GM19240 (cell line): Measurements from ENCODE around the gene PLG.
"Not testable (repeated sequence)": the region's sequence is repeated elsewhere in the genome, so short reads cannot be mapped to it uniquely, and the experiment has no call there.

ENCODE experiments used
- DNase-seq: peaks from one replicate; pipeline ENCODE4 v3.0.0; 2011; ENCODE audit warnings: low spot score; ENCODE audit not compliant: insufficient read length

The PLG gene

DNA sequence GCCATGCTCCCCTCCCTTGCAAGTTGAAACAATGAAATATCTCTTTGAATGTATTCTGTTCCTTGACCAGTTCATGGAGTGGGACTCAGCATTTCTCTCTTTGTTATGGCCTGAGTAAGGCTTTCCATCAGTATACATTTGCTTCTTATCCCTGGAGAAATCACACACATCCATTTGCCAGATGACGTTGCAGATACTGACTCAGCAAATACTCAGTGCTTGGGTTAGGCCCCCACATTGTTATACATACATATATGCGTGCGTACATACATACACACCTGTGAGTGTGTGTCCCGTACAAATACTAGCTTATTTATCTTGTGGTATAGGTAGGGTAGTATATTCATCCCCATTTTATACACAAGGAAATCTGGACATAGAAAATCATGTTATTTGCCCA lies 72.4 kb downstream of the PLG start:
- no peak for DNase-seq

DNA sequence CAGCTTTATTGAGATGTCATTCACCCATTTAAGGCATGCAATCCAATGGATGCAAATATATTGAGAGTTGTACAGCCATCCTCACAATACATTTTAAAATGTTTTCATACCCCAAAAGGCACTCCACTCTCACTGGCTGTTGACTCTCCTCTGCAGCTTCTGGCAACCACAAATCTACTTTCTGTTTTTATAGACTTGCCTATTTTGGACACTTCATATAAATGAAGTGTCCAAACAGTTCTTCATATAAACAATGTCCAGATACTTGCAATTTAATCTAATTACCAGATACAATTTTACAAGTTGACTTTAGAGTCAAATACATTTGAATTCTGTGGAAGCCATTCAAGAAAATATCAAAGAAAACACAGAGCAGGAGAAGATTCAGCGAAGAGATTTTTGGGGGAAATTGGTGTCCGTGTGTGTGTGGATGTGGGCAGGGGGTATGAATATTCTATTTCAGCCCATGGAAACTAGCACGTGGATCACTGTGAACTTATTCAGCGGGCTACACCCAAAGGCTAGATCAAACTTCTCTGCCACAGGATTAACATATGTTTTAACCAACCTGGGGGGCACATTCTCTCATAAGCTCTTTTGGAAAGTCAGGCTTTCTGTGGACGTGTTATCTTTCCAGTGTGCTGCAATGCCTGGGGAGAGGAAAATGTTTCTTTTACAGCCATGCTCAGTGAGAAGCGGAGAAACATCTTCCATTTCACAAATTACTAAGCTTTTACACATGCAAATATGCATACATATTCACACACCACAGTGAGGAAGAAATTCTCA lies 73.9 kb downstream of the PLG start:
- DNase-seq, result no peak

DNA sequence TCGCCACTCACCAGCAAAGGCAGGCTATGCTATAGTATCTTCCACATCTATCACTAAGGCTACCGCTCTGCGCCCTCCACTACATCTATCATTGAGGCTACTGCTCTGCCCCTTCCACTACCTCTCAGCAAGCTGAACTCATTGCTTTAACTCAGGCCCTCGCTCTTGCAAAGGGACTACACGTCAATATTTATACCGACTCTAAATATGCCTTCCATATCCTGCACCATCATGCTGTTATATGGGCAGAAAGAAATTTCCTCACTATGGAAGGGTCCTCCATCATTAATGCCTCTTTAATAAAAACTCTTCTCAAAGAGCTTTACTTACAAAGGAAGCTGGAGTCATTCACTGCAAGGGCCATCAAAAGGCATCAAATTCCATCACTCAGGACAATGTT lies 77.1 kb downstream of the PLG start:
- DNase-seq, result not testable (repeated sequence)

DNA sequence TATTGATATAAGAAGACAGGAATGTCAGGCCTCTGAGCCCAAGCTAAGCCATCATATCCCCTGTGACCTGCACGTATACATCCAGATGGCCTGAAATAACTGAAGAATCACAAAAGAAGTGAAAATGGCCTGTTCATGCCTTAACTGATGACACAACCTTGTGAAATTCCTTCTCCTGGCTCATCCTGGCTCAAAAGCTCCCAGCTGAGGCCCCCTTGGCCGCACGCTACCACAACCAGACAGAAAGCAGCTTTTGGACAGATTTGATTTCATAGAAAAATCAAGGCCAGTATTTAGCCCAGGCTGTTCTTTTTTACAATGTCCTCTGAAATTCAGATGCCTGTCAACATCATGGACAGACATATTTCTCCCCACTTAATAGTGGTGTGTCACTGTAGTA lies 78.6 kb downstream of the PLG start:
- not testable (repeated sequence) for DNase-seq

DNA sequence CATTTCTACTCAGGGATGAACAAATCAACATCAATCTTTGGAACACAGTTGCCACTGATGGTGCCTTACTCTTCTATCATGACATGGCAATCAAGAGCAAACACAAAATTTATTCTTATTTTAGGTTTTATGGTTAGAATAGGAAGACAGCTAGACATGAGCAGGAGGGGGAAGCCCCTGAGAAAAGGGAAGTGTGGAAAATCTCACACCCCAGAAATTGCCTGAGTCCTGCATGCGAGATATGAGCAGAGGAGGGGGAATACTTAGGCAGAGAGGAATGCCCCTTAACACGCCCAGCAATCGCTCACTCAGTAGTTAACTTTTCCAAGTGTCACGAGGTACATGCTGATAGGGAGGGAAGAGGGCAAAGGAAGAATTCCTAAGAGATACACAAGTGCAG lies 79.3 kb downstream of the PLG start:
- no peak for DNase-seq

DNA sequence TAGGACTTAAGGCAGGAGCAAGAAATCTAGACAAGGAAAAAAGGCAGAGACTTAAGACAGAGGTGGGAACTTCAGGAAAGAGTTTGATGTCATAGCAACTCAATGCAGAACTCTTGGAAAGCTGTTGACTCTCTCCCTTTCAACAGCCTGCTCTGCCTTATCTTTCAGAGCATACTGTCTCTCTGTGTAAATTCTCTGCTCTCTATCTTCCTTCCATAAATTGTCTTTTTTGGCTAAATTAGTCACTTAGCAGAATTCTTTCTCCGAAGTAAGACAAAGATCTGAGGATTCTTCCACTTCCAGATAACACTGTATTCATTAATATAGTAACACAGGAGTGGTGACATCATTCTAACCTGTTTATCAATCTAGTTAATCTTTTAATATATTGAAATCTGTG lies 80.2 kb downstream of the PLG start:
- no peak for DNase-seq

DNA sequence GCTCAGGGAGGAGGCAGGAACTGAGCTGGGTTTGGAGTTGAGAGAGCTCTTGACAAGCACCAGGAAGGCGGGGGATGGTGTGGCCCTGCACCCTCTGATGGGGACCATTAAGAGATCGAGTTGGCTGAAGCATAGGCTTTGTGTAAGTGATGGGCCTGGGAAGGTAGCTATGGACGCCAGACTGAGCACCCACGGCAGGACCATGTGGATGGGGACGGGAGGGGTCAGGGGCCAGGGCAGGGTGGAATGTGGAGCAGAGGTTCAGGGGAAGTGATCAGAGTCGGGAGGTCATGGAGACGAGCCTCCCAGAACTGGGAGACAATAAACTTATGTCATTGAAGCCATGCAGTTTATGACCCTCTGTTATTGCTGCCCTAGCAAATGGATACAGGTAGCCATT lies 81.7 kb downstream of the PLG start:
- no peak for DNase-seq

DNA sequence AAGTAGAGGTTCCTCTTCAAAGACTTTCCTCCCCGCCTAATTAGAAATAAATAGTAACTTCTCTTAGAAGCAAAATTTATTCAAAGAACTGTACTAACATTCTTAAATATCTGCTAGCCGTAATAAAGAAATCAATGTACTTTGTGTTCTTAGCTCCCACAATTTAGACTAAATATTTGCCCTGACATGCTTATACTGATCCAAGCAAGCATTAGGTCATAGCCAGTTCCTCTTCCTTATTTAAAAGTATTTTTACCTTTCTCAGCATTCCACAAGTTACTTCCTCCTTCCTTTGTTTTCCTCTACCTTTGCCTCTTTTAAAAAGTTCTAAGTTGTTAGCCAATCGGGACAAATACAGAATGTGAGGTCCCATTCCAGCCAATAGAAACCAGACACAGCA lies 86.1 kb downstream of the PLG start:
- DNase-seq, result not testable (repeated sequence)

DNA sequence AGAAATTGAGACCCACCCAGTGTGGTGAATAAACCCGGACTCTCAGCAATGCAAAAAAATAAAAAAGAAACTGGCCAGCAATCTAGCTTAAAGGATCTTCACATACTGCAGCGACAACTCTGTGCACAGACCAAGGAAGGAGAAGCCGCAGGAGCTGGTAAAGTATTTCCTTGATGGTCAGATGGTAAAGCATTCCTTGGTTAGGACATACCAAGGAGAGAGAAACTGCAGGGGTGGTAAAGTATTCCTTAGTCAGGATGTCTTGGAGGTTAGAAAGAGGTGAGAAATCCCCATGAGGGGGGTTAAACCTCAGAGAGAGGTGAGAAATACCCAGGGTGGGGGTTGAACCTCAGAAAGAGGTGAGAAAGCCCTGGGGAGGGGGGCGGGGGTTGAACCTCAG lies 86.8 kb downstream of the PLG start:
- DNase-seq, result no peak

DNA sequence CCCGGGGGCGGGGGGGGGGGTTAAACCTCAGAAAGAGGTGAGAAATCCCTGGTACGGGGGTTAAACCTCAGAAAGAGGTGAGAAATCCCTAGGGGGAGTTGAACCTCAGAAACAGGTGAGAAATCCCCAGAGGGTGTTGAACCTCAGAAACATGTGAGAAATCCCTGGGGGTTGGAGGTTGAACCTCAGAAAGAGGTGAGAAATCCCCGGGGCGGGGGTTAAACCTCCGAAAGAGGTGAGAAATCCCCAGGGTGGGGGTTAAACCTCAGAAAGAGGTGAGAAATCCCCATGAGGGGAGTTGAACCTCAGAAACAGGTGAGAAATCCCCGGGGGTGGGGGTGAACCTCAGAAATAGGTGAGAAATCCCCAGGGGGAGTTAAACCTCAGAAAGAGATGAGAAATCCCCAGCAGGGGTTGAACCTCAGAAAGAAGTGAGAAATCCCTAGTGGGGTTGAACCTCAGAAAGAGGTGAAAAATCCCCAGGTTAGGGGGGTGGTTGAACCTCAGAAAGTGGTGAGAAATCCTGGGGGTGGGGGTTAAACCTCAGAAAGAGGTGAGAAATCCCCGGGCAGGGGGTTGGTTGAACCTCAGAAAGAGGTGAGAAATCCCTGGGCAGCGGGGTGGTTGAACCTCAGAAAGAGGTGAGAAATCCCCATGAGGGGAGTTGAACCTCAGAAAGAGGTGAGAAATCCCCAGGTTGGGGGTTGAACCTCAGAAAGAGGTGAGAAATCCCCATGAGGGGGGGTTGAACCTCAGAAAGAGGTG lies 87.4 kb downstream of the PLG start:
- no peak for DNase-seq

DNA sequence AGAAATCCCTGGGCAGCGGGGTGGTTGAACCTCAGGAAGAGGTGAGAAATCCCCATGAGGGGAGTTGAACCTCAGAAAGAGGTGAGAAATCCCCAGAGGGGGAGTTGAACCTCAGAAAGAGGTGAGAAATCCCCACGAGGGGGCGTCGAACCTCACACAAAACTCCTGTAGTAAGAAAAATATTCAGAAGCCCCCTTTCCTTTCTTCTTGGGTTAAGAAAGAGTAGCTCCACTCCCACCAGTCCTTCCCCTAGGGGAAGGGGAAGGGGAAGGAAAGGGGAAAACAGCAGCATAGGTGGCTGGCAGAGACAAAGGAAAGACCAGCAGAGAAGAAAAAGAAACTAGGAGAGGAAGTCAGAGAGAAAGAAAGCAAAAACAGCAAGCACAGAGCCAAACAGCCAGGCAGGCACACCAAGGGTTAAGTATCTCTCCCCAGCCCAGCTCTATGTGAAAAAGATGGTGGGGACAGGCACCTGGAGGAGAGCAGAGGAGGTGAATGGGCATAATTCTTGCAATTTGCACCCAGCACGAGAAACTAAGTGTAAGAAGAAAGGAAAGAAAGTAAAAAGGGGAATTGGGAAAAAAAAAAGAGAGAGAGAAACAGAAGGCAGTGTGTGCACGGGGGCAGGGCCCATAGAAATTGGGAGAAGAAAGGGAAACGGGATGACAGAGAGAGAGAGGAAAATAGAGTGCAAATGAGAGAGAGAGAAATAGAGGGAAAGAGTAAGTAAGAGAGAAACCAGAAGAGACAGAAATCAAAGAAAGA lies 88.2 kb downstream of the PLG start:
- no peak for DNase-seq

DNA sequence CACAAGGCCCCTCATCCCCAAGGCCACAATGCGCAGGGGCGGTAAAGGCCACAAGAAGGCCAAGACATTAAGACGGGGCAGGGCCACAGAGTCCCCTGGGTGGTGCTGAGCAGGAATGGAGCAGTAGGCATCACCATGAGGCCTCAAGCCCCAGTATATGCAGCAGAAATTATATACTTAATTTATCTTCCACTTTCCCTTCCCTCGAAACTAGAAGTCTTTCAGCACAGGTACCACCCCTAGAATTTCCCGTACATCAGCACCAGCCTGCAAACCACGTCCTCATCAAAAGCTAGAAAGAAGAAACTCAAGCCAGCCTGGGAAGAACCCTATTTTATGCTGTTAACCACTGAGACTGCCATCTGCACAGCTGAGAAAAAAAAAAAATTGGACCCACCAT lies 89.4 kb downstream of the PLG start:
- no peak for DNase-seq

DNA sequence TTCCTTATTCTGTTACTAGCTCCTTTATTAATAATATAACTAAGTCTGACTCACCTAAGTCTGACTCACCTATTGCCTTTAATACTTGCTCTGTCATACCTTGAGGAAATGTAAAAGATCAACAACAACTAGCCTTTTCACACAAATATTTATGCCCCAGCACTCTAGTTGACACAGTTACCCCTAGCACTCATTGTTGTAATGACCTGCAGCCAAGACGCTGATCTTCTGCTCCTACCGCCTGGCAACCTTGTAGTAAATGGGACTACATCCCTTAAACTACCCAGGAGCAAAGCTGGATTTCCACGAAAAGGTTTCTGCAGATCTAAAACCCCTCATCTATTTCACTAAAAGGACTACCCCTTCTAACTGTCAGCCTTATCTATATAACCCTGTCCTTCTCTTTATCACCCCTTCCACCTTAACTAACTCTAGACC lies 90.0 kb downstream of the PLG start:
- no peak for DNase-seq

DNA sequence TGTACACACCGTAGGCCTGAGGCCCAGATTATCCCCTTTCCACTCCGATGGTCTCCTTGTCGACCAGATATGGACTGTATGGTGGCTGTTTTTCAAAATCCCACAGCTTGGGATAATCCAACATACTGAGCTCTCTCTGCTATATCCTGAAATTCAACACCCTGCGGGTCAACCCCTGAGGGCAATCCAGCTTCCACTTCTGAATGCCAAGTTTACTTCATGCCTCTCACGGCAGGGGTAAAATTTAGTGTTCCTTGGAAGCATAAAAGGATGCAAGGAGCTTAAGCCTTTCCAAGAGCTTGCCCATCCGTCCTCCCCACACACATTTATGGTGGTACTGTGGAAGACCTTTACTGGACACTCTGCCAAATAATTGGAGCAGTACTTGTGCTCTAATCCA lies 90.7 kb downstream of the PLG start:
- no peak for DNase-seq

DNA sequence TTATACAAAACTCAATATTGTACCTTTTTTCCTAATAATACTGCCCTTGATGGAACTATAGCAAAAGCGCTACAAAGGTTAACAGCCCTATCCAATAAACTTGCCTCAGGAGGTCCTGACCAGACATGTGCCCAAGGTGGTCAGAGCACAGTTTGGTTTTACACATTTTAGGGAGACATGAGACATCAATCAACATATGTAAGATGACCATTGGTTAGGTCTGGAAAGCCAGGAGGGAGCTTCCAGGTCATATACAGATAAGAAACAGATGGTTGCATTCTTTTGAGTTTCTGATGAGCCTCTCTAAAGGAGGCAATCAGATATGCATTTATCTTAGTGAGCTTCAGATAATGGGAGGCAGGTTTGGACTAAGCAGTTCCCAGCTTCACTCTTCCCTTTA lies 91.6 kb downstream of the PLG start:
- no peak for DNase-seq

DNA sequence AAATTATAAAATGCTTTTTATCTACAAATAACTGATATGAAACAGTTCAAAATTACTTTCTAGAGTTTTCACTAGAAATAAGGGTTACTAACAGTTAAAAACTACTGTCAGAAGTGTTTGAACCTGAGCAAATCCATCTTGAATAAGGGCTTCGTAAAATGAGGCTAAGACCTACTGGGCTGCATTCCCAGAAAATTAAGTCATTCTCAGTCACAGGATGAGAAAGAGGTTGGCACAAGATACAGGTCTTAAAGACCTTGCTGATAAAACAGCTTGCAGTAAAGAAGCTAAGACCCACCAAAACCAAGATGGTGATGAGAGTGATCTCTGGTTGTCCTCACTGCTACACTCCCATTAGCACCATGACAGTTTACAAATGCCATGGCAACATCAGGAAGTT lies 93.7 kb downstream of the PLG start:
- DNase-seq, result no peak

DNA sequence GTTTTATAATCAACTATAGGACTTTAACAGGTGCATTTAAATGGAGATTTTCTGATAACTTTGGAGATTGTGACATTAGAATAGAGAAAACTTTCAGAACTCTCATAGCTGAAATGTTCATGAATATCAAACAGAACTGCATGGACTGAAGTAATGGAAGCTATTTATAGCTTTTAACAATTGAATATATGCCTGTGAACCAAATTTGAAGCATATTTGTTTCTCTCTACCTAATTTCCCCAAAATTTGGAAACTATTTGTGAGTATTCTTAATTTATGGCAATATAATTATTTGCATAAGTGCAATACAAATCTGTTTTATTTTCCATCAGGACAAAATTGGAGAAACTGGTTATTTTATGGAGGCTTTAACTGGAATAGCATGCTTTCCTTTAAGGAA lies 96.6 kb downstream of the PLG start:
- no peak for DNase-seq

DNA sequence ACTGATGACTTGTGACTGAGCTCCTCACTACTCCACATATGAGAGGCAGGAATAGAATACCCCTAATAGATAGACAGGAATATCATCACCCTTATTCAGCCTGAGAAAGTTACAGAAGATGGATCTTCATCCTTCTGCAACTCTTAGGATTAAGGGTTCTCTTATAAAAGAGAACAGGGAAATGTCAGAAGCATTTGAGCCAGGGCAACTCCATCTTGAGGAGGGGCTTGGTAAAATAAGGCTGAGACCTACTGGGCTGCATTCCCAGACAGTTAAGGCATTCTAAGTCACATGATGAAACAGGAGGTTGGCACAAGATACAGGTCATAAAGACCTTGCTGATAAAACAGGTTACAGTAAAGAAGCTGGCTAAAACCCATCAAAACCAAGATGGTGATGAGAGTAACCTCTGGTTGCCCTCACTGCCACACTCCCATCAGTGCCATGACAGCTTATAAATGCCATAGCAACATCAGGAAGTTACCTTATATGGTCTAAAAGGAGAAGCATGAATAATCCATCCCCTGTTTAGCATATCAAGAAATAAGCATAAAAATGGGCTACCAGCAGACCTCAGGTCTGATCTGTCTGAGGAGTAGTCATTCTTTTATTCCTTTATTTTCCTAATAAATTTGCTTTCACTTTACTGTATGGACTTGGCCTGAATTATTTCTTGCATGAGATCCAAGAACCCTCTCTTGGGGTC lies 97.9 kb downstream of the PLG start:
- no peak for DNase-seq

DNA sequence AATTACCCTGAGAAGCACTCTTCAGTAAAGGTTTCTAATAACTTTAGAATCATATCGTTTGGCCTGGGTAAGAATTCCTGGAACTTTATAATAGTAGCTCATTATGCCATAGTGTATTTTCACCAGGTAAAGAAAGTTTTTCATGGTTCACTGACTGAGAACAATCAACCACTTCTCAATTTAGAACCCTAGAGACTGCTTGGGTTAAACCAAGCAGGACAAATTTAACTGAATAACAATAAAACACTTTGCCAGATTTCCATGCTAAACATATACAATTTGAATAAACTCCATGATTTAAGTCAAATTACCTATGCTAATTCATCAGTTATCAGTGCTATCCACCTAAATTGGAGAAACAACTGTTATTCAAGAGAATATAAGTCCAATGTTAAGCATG lies 99.4 kb downstream of the PLG start:
- no peak for DNase-seq

DNA sequence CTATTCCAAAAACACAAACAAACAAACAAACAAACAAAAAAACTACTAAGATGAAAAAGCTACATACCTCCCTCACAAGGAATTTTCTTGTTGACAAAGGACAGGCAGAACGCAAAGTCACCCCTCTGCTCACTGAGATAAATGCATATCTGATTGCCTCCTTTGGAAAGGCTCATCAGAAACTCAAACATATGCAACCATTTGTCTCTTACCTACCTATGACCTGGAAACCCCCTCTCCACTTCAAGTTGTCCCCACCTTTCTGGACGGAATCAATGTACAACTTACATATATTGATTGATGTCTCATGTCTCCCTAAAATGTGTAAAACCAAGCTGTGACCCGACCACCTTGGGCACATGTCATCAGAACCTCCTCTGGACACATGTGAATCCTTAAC lies 100.0 kb downstream of the PLG start:
- not testable (repeated sequence) for DNase-seq
